Mammary epithelial cell (primary cell): ENCODE data around the gene KIFC1.

Experiments used
- CTCF ChIP-seq, 2 donors: IDR thresholded peaks in 1 of 2; conservative IDR thresholded peaks in 1 of 2; 2 replicates each; pipeline ENCODE4 v1.5.1; 2011 to 2012; ENCODE audit warnings: inconsistent platforms in 2 of 2, low read length in 2 of 2, mild to moderate bottlenecking in 2 of 2, control low read depth in 1 of 2, low read depth in 1 of 2; ENCODE audit not compliant: insufficient read depth in 1 of 2; ENCODE audit errors: extremely low read depth in 1 of 2
- EZH2 ChIP-seq: IDR thresholded peaks from 2 replicates; pipeline ENCODE4 v1.6.1; 2012; ENCODE audit warnings: low read length, inconsistent platforms, borderline replicate concordance

GRCh38 chr6:33423777-33424176, 32.2 kb downstream of the KIFC1 start:
- no peak for TF ChIP-seq CTCF (conservative IDR thresholded peaks at IDR 0.05 in 1 of 2, IDR thresholded peaks at IDR 0.05 in 1 of 2; ENCODE audit: extremely low read depth in 1 of 2, insufficient read depth in 1 of 2, low read depth in 1 of 2, low read length in 2 of 2)
- no peak for TF ChIP-seq EZH2
